OCI-LY7 (cell line): ENCODE data around the gene LAGE3. TPM values are rescaled to one million over a fixed set of nuclear protein-coding genes. Genes with fewer than 3 reads are reported as not detected.
A peak's percentile ranks its signal among the peaks of the same experiment; 100 is the strongest.

Experiments used
- BruUV-seq: library from RNA; stranded (reverse); fragments of 400-500 nt; replicated peaks from 2 replicates; lab custom pipeline; 2021; lab: Mats Ljungman, UMichigan
- CTCF ChIA-PET: fragments of 300-600 bp; sonication (Branson Sonifier 250); formaldehyde crosslinking; loops from one replicate; lab custom pipeline; 2022; ENCODE audit warnings: antibody characterized with exemption; ENCODE audit not compliant: unreplicated experiment; lab: Charles Lee
- POLR2A ChIA-PET: fragments of 300-600 bp; sonication (Branson Sonifier 250); formaldehyde crosslinking; loops from one replicate; lab custom pipeline; 2022; ENCODE audit warnings: antibody characterized with exemption; lab: Charles Lee
- DNase-seq: peaks from one replicate; pipeline ENCODE4 v3.0.0-alpha.2; 2015; ENCODE audit warnings: low spot score
- H2AFZ ChIP-seq: fragments of 200-600 bp; sonication (generic), shearing (Covaris generic); 2 replicates; pipeline ENCODE4 v1.6.1; 2014; ENCODE audit warnings: mild to moderate bottlenecking, antibody characterized with exemption, low read length, moderate library complexity
- H3K27ac ChIP-seq: fragments of 200-600 bp; sonication (generic); 2 replicates; pipeline ENCODE4 v1.5.1; 2014; ENCODE audit warnings: mixed run types, low read depth, mild to moderate bottlenecking, moderate library complexity, low read length, inconsistent platforms; ENCODE audit not compliant: poor library complexity, severe bottlenecking
- H3K36me3 ChIP-seq: fragments of 200-600 bp; sonication (generic); 2 replicates; pipeline ENCODE4 v1.6.1; 2014; ENCODE audit warnings: mild to moderate bottlenecking, antibody characterized with exemption, low read length, moderate library complexity, mixed read lengths; ENCODE audit not compliant: insufficient read depth
- H3K4me1 ChIP-seq: fragments of 200-600 bp; sonication (generic); 2 replicates; pipeline ENCODE4 v1.5.1; 2014; ENCODE audit warnings: mild to moderate bottlenecking, low read length; ENCODE audit not compliant: insufficient read depth, poor library complexity, severe bottlenecking
- H3K4me2 ChIP-seq: fragments of 200-600 bp; sonication (generic); 2 replicates; pipeline ENCODE4 v1.6.1; 2014; ENCODE audit warnings: mild to moderate bottlenecking, low read length
- H3K4me3 ChIP-seq: fragments of 200-600 bp; sonication (generic); 2 replicates; pipeline ENCODE4 v1.5.1; 2014; ENCODE audit warnings: mild to moderate bottlenecking, low read depth, low read length; ENCODE audit not compliant: poor library complexity, severe bottlenecking
- H3K79me2 ChIP-seq: fragments of 200-600 bp; sonication (generic); 2 replicates; pipeline ENCODE4 v1.6.1; 2016; ENCODE audit warnings: low read depth, mild to moderate bottlenecking, low read length, moderate library complexity, mixed read lengths; ENCODE audit not compliant: insufficient read depth
- H3K9me2 ChIP-seq: fragments of 200-600 bp; sonication (generic); 2 replicates; pipeline ENCODE4 v1.6.1; 2016; ENCODE audit warnings: mild to moderate bottlenecking, low read length, mixed read lengths; ENCODE audit not compliant: insufficient read depth
- H3K9me3 ChIP-seq: fragments of 200-600 bp; sonication (generic); 2 replicates; pipeline ENCODE4 v1.6.1; 2014; ENCODE audit warnings: mild to moderate bottlenecking, mixed run types, low read length, mixed read lengths
- H4K20me1 ChIP-seq: fragments of 200-600 bp; sonication (generic); 2 replicates; pipeline ENCODE4 v1.6.1; 2014; ENCODE audit warnings: mild to moderate bottlenecking, antibody characterized with exemption, low read length, moderate library complexity, mixed read lengths; ENCODE audit not compliant: insufficient read depth
- CTCF ChIP-seq: fragments of 200-600 bp; sonication (generic); conservative IDR thresholded peaks from 2 replicates; pipeline ENCODE4 v1.5.1; 2014; ENCODE audit warnings: mild to moderate bottlenecking, antibody characterized with exemption, low read length, moderate library complexity, mixed read lengths
- EZH2phosphoT487 ChIP-seq: fragments of 200-600 bp; sonication (generic); IDR thresholded peaks from 2 replicates; pipeline ENCODE4 v1.6.1; 2018; ENCODE audit warnings: low read depth, borderline replicate concordance, mild to moderate bottlenecking, mixed run types, antibody characterized with exemption, low read length, moderate library complexity, mixed read lengths
- intact Hi-C: fragments of 100-400 bp; cut with micrococcal nuclease; formaldehyde crosslinking; loops from one replicate; pipeline ENCODE4 v1.10.0; 2022; ENCODE audit not compliant: unreplicated experiment
- total RNA-seq, 2 experiments: library from RNA; depleted of rRNA in 1 of 2; stranded (reverse); fragments of >200 nt in 1 of 2; shearing (Covaris generic) in 1 of 2; gene quantifications; 2 replicates each; pipeline ENCODE4 v1.2.3, GENCODE V29; 2014 to 2022

Gene LAGE3
- total RNA-seq, 2 experiments from 2014 or later, result 40.6 to 70.1 TPM

- POLR2A ChIA-PET, result interaction anchor here (0.8 to 1.2 kb wide), 4 partner anchors 10 to 41 kb away, joined by 3 to 8 read pairs (median 4); partner anchors contain the start of gene FAM3A
- intact Hi-C loops, result loop anchor here (5.0 kb wide), 1 partner anchor 41 kb away; no protein-coding TSS in a partner anchor
- no TSS peak for BruUV-seq
Observed at GRCh38 chrX:154486396-154487207, 7.5 kb upstream of the LAGE3 start, which contains the start of gene UBL4A. UBL4A (minus strand) TSS chrX:154486615; CDS start chrX:154486584, 31 bp downstream.

GRCh38 chrX:154486052-154486395, 6.9 kb upstream of the LAGE3 start:
- Histone ChIP-seq H3K4me2 (peak overlapping the region; percentile 79), H3K9me3 (no peaks in the 10 kb centered on the region), H2AFZ (no peak overlapping the region), H3K27ac (peak overlapping the region; percentile 61), H4K20me1 (no peaks in the 10 kb centered on the region), H3K9me2 (no peaks in the 10 kb centered on the region), H3K4me3 (peak overlapping the region; percentile 98), H3K4me1 (peaks cover 54% of the 10 kb centered on the region), H3K36me3 (peaks cover 27% of the 10 kb centered on the region), H3K79me2 (peaks cover 16% of the 10 kb centered on the region)
- peak; percentile 47 for DNase-seq
- POLR2A ChIA-PET, result interaction anchor here (1.2 kb wide), 1 partner anchor 41 kb away, joined by 8 read pairs; no protein-coding TSS in a partner anchor
- no TSS peak for BruUV-seq
- CTCF ChIA-PET, result no interaction called here
- intact Hi-C loops, result loop anchor here (5.0 kb wide), 1 partner anchor 41 kb away; no protein-coding TSS in a partner anchor
- no peak for TF ChIP-seq CTCF
- no peak for TF ChIP-seq EZH2phosphoT487

More at GRCh38 chrX:154486396-154487207, 7.5 kb upstream of the LAGE3 start, which contains the start of gene UBL4A:
- Histone ChIP-seq H3K79me2 (peaks cover 16% of the 10 kb centered on the region), H3K4me3 (peak within 1 kb of the TSS; percentile 98), H3K4me2 (peak within 1 kb of the TSS; percentile 83), H3K4me1 (peaks cover 53% of the 10 kb centered on the region), H3K27ac (peak within 1 kb of the TSS; percentile 61), H3K36me3 (peaks cover 27% of the 10 kb centered on the region), H2AFZ (no peak within 1 kb of the TSS), H3K9me3 (no peaks in the 10 kb centered on the region), H4K20me1 (no peaks in the 10 kb centered on the region), H3K9me2 (no peaks in the 10 kb centered on the region)
- TF ChIP-seq EZH2phosphoT487, result no peak
- no peak for TF ChIP-seq CTCF
- CTCF ChIA-PET, result interaction anchor here (0.6 kb wide), 1 partner anchor 27 kb away, joined by 3 read pairs; no protein-coding TSS in a partner anchor
- DNase-seq, result peak; percentile 62
